Measurements from ENCODE around the gene POU2F3.

- TF ChIP-seq ZNF441 (CRISPR knock-in tag; IDR thresholded peaks at IDR 0.05; ENCODE audit: borderline replicate concordance) (no peak), HNRNPH1 (optimal IDR thresholded peaks at IDR 0.05; ENCODE audit: low read depth, low read length) (no peak), JUNB (CRISPR knock-in tag; IDR thresholded peaks at IDR 0.05; ENCODE audit: borderline replicate concordance) (no peak), ZNF296 (CRISPR knock-in tag; conservative IDR thresholded peaks at IDR 0.05) (no peak), DNMT1 (CRISPR knock-in tag; IDR thresholded peaks at IDR 0.05) (no peak)
These were observed 48.9 kb upstream of the POU2F3 start for GRCh38 chr11:120191058-120191457.
